Measurements from ENCODE around the gene DNAAF1.

DNAAF1 gene

GRCh38 chr16:84139628-84140258 lies 5.4 kb upstream of the DNAAF1 start:
- POLR2A ChIA-PET, result interaction anchor here (2.1 kb wide), 1 partner anchor 23 kb away, joined by 10 read pairs; the partner anchor contains the start of gene MBTPS1
- no peak overlapping the region for H3K27ac ChIP-seq (ENCODE audit: extremely low read depth, low read depth, low read length)
- H3K9me3 ChIP-seq (ENCODE audit: control insufficient read depth, insufficient read depth, low read depth, low read length), result no peaks in the 10 kb centered on the region
- TF ChIP-seq ZSCAN30 (tag by site-specific recombination; IDR thresholded peaks at IDR 0.05) (no peak), TRIM28 (IDR thresholded peaks at IDR 0.05; ENCODE audit: borderline replicate concordance, low read length) (no peak), ZBTB26 (tag by site-specific recombination; optimal IDR thresholded peaks at IDR 0.05) (no peak), ZNF837 (tag by site-specific recombination; IDR thresholded peaks at IDR 0.05) (no peak), ZXDB (tag by site-specific recombination; IDR thresholded peaks at IDR 0.05) (no peak), SP2 (tag by site-specific recombination; IDR thresholded peaks at IDR 0.05) (no peak), ZNF112 (tag by site-specific recombination; IDR thresholded peaks at IDR 0.05) (no peak), ZNF776 (tag by site-specific recombination; IDR thresholded peaks at IDR 0.05; ENCODE audit: borderline replicate concordance) (no peak), ZBTB11 (tag by site-specific recombination; conservative IDR thresholded peaks at IDR 0.05; ENCODE audit: low read depth) (no peak), ZNF544 (tag by site-specific recombination; IDR thresholded peaks at IDR 0.05) (no peak), ZNF211 (tag by site-specific recombination; IDR thresholded peaks at IDR 0.05; ENCODE audit: low read depth) (no peak), GLI2 (tag by site-specific recombination; IDR thresholded peaks at IDR 0.05; ENCODE audit: borderline replicate concordance, low read depth) (no peak), ZFP41 (tag by site-specific recombination; IDR thresholded peaks at IDR 0.05; ENCODE audit: borderline replicate concordance) (no peak), OSR2 (tag by site-specific recombination; IDR thresholded peaks at IDR 0.05) (no peak), ZNF214 (tag by site-specific recombination; IDR thresholded peaks at IDR 0.05; ENCODE audit: borderline replicate concordance) (no peak), ZNF223 (tag by site-specific recombination; IDR thresholded peaks at IDR 0.05) (no peak), ZNF169 (tag by site-specific recombination; IDR thresholded peaks at IDR 0.05) (no peak)
- H3K36me3 ChIP-seq (ENCODE audit: control insufficient read depth in 2 of 2, insufficient read depth in 1 of 2, low read length in 2 of 2), result no peaks in the 10 kb centered on the region
- CTCF ChIA-PET, result interaction anchor here (0.8 to 2.5 kb wide), 4 partner anchors 24 to 183 kb away, joined by 3 to 12 read pairs (median 4); no protein-coding TSS in a partner anchor
- no peak overlapping the region for H3K4me3 ChIP-seq (ENCODE audit: low read depth, low read length)
- peaks cover 7% of the 10 kb centered on the region; the same call in 1 of the 2 replicates for H3K4me1 ChIP-seq (ENCODE audit: control insufficient read depth, insufficient read depth, low read length)

- H3K4me3 ChIP-seq (ENCODE audit: low read depth, low read length), result no peak overlapping the region
- ChIA-PET POLR2A (interaction anchor here (1.2 kb wide), 1 partner anchor 24 kb away, joined by 3 read pairs; the partner anchor contains the start of gene MBTPS1), CTCF (interaction anchor here (0.7 to 1.4 kb wide), 4 partner anchors 10 to 170 kb away, joined by 3 to 6 read pairs (median 4); partner anchors contain the start of gene TAF1C)
- H3K9me3 ChIP-seq (ENCODE audit: control insufficient read depth, insufficient read depth, low read depth, low read length), result no peaks in the 10 kb centered on the region
- H3K36me3 ChIP-seq (ENCODE audit: control insufficient read depth in 2 of 2, insufficient read depth in 1 of 2, low read length in 2 of 2), result no peaks in the 10 kb centered on the region
- no peak overlapping the region for H3K27ac ChIP-seq (ENCODE audit: extremely low read depth, low read depth, low read length)
- peaks cover 7% of the 10 kb centered on the region; the same call in 1 of the 2 replicates for H3K4me1 ChIP-seq (ENCODE audit: control insufficient read depth, insufficient read depth, low read length)
- TF ChIP-seq MZF1 (tag by site-specific recombination; IDR thresholded peaks at IDR 0.05; ENCODE audit: borderline replicate concordance) (0 out of 2 replicates have a peak, but pooled peaks have one; percentile 37), ZNF561 (tag by site-specific recombination; IDR thresholded peaks at IDR 0.05; ENCODE audit: borderline replicate concordance) (no peak), ZNF157 (tag by site-specific recombination; IDR thresholded peaks at IDR 0.05) (no peak), SCRT2 (tag by site-specific recombination; IDR thresholded peaks at IDR 0.05) (0 out of 2 replicates have a peak, but pooled peaks have one; percentile 8), SP2 (tag by site-specific recombination; IDR thresholded peaks at IDR 0.05) (no peak), ZNF155 (tag by site-specific recombination; IDR thresholded peaks at IDR 0.05) (no peak), ZNF658 (tag by site-specific recombination; IDR thresholded peaks at IDR 0.05) (no peak), ZNF571 (tag by site-specific recombination; IDR thresholded peaks at IDR 0.05) (no peak), ZXDB (tag by site-specific recombination; IDR thresholded peaks at IDR 0.05) (0 out of 2 replicates have a peak, but pooled peaks have one; percentile 10), ZNF521 (tag by site-specific recombination; IDR thresholded peaks at IDR 0.05) (no peak), CTCF (tag by site-specific recombination; IDR thresholded peaks at IDR 0.05) (peak; percentile 76), ATF2 (tag by site-specific recombination; IDR thresholded peaks at IDR 0.05; ENCODE audit: low read depth) (no peak)
Observed at GRCh38 chr16:84141143-84141670, 3.9 kb upstream of the DNAAF1 start.
